Activated CD4-positive, alpha-beta T cell treated with anti-CD3 and anti-CD28 coated beads, Interleukin-2, amount 10 ng/mL, durations not matched to agents 24 days and 14 days (primary cell): ENCODE data around the gene BMPR1B. TPM values are rescaled to one million over a fixed set of nuclear protein-coding genes. Genes with fewer than 3 reads are reported as not detected.

Experiments used
- DNase-seq: peaks from one replicate; pipeline ENCODE4 v3.0.0; 2022
- H3K27ac Mint-ChIP-seq: one replicate; pipeline ENCODE4 v1.8.0; 2022; ENCODE audit warnings: mild to moderate bottlenecking, mixed read lengths
- H3K27me3 Mint-ChIP-seq: one replicate; pipeline ENCODE4 v1.8.0; 2022; ENCODE audit warnings: mixed read lengths
- H3K36me3 Mint-ChIP-seq: one replicate; pipeline ENCODE4 v1.8.0; 2022; ENCODE audit warnings: low read depth, mild to moderate bottlenecking, mixed read lengths
- H3K4me1 Mint-ChIP-seq: one replicate; pipeline ENCODE4 v1.8.0; 2021; ENCODE audit warnings: mixed read lengths
- H3K4me3 Mint-ChIP-seq: one replicate; pipeline ENCODE4 v1.8.0; 2022; ENCODE audit warnings: mild to moderate bottlenecking, moderate library complexity, mixed read lengths
- H3K9me3 Mint-ChIP-seq: one replicate; pipeline ENCODE4 v1.8.0; 2021; ENCODE audit warnings: mixed read lengths
- intact Hi-C: fragments of 100-400 bp; cut with micrococcal nuclease; formaldehyde crosslinking; loops from one replicate; pipeline ENCODE4 v1.15.1; 2023
- total RNA-seq: library from RNA; stranded (reverse); gene quantifications from 2 replicates; pipeline ENCODE4 v1.2.3, GENCODE V29; 2022

Gene BMPR1B
- total RNA-seq, 1 donor from 2014 or later: not detected

GRCh38 chr4:95073646-95074045 is 315.9 kb downstream of the BMPR1B start:
- H3K27me3 Mint-ChIP-seq: no peaks in the 10 kb centered on the region
- H3K27ac Mint-ChIP-seq: no peak overlapping the region
- intact Hi-C loops: no loop called here
- H3K4me3 Mint-ChIP-seq: no peak overlapping the region
- no peaks in the 10 kb centered on the region for H3K36me3 Mint-ChIP-seq
- H3K9me3 Mint-ChIP-seq: no peaks in the 10 kb centered on the region
- DNase-seq: no peak
- H3K4me1 Mint-ChIP-seq: no peaks in the 10 kb centered on the region

GRCh38 chr4:95077864-95078263 is 320.1 kb downstream of the BMPR1B start:
- no peaks in the 10 kb centered on the region for H3K4me1 Mint-ChIP-seq
- intact Hi-C loops: no loop called here
- H3K4me3 Mint-ChIP-seq: no peak overlapping the region
- no peak for DNase-seq
- H3K27me3 Mint-ChIP-seq: no peaks in the 10 kb centered on the region
- no peaks in the 10 kb centered on the region for H3K9me3 Mint-ChIP-seq
- no peak overlapping the region for H3K27ac Mint-ChIP-seq
- no peaks in the 10 kb centered on the region for H3K36me3 Mint-ChIP-seq

- no peak for DNase-seq
- no peaks in the 10 kb centered on the region for H3K9me3 Mint-ChIP-seq
- H3K4me3 Mint-ChIP-seq: no peak overlapping the region
- H3K27ac Mint-ChIP-seq: no peak overlapping the region
- H3K27me3 Mint-ChIP-seq: peaks cover 3% of the 10 kb centered on the region
- intact Hi-C loops: no loop called here
- peaks cover 6% of the 10 kb centered on the region for H3K4me1 Mint-ChIP-seq
- no peaks in the 10 kb centered on the region for H3K36me3 Mint-ChIP-seq
Measured at GRCh38 chr4:95080969-95081368, 323.2 kb downstream of the BMPR1B start.

GRCh38 chr4:95084584-95084983 is 326.8 kb downstream of the BMPR1B start:
- Mint-ChIP-seq H3K9me3 (no peaks in the 10 kb centered on the region), H3K27ac (no peak overlapping the region), H3K4me3 (no peak overlapping the region), H3K27me3 (peaks cover 4% of the 10 kb centered on the region), H3K36me3 (no peaks in the 10 kb centered on the region), H3K4me1 (peaks cover 6% of the 10 kb centered on the region)
- no peak for DNase-seq
- intact Hi-C loops: no loop called here

- DNase-seq: no peak
- Mint-ChIP-seq H3K27ac (no peak overlapping the region), H3K36me3 (no peaks in the 10 kb centered on the region), H3K9me3 (no peaks in the 10 kb centered on the region), H3K4me3 (no peak overlapping the region), H3K27me3 (peaks cover 4% of the 10 kb centered on the region), H3K4me1 (peaks cover 6% of the 10 kb centered on the region)
- intact Hi-C loops: no loop called here
Measured at GRCh38 chr4:95085124-95085833, 327.5 kb downstream of the BMPR1B start.

- H3K4me1 Mint-ChIP-seq: peaks cover 6% of the 10 kb centered on the region
- no peak overlapping the region for H3K27ac Mint-ChIP-seq
- no peak overlapping the region for H3K4me3 Mint-ChIP-seq
- intact Hi-C loops: no loop called here
- no peaks in the 10 kb centered on the region for H3K9me3 Mint-ChIP-seq
- peaks cover 9% of the 10 kb centered on the region for H3K27me3 Mint-ChIP-seq
- no peaks in the 10 kb centered on the region for H3K36me3 Mint-ChIP-seq
- no peak for DNase-seq
Measured at GRCh38 chr4:95086551-95086950, 328.8 kb downstream of the BMPR1B start.

GRCh38 chr4:95087657-95088455 is 330.1 kb downstream of the BMPR1B start:
- no peaks in the 10 kb centered on the region for H3K9me3 Mint-ChIP-seq
- DNase-seq: no peak
- H3K4me1 Mint-ChIP-seq: peaks cover 6% of the 10 kb centered on the region
- intact Hi-C loops: no loop called here
- H3K36me3 Mint-ChIP-seq: no peaks in the 10 kb centered on the region
- no peak overlapping the region for H3K27ac Mint-ChIP-seq
- H3K4me3 Mint-ChIP-seq: no peak overlapping the region
- peaks cover 13% of the 10 kb centered on the region for H3K27me3 Mint-ChIP-seq

GRCh38 chr4:95091272-95091671 is 333.5 kb downstream of the BMPR1B start:
- DNase-seq: no peak
- no peaks in the 10 kb centered on the region for H3K9me3 Mint-ChIP-seq
- H3K27me3 Mint-ChIP-seq: peaks cover 18% of the 10 kb centered on the region
- no peak overlapping the region for H3K27ac Mint-ChIP-seq
- H3K36me3 Mint-ChIP-seq: no peaks in the 10 kb centered on the region
- no peak overlapping the region for H3K4me3 Mint-ChIP-seq
- no peaks in the 10 kb centered on the region for H3K4me1 Mint-ChIP-seq
- intact Hi-C loops: no loop called here

- H3K36me3 Mint-ChIP-seq: no peaks in the 10 kb centered on the region
- H3K27me3 Mint-ChIP-seq: peaks cover 18% of the 10 kb centered on the region
- no peak overlapping the region for H3K27ac Mint-ChIP-seq
- DNase-seq: no peak
- no peak overlapping the region for H3K4me3 Mint-ChIP-seq
- intact Hi-C loops: no loop called here
- H3K9me3 Mint-ChIP-seq: no peaks in the 10 kb centered on the region
- H3K4me1 Mint-ChIP-seq: no peaks in the 10 kb centered on the region
Measured at GRCh38 chr4:95092766-95093165, 335.0 kb downstream of the BMPR1B start.

GRCh38 chr4:95093460-95093859 is 335.7 kb downstream of the BMPR1B start:
- Mint-ChIP-seq H3K4me1 (no peaks in the 10 kb centered on the region), H3K36me3 (no peaks in the 10 kb centered on the region), H3K4me3 (no peak overlapping the region), H3K27me3 (peaks cover 18% of the 10 kb centered on the region), H3K9me3 (no peaks in the 10 kb centered on the region), H3K27ac (no peak overlapping the region)
- intact Hi-C loops: no loop called here
- DNase-seq: no peak

- Mint-ChIP-seq H3K4me1 (no peaks in the 10 kb centered on the region), H3K27me3 (peaks cover 16% of the 10 kb centered on the region), H3K9me3 (no peaks in the 10 kb centered on the region), H3K36me3 (no peaks in the 10 kb centered on the region), H3K27ac (no peak overlapping the region), H3K4me3 (no peak overlapping the region)
- intact Hi-C loops: no loop called here
- DNase-seq: no peak
Measured at GRCh38 chr4:95093936-95094929, 336.5 kb downstream of the BMPR1B start.

GRCh38 chr4:95095348-95095974 is 337.7 kb downstream of the BMPR1B start:
- Mint-ChIP-seq H3K27me3 (peaks cover 16% of the 10 kb centered on the region), H3K27ac (no peak overlapping the region), H3K9me3 (no peaks in the 10 kb centered on the region), H3K4me1 (no peaks in the 10 kb centered on the region), H3K4me3 (no peak overlapping the region), H3K36me3 (no peaks in the 10 kb centered on the region)
- DNase-seq: no peak
- intact Hi-C loops: no loop called here

GRCh38 chr4:95102162-95102790 is 344.5 kb downstream of the BMPR1B start:
- intact Hi-C loops: no loop called here
- no peaks in the 10 kb centered on the region for H3K36me3 Mint-ChIP-seq
- H3K27ac Mint-ChIP-seq: no peak overlapping the region
- H3K27me3 Mint-ChIP-seq: peaks cover 3% of the 10 kb centered on the region
- no peaks in the 10 kb centered on the region for H3K9me3 Mint-ChIP-seq
- DNase-seq: no peak
- no peak overlapping the region for H3K4me3 Mint-ChIP-seq
- no peaks in the 10 kb centered on the region for H3K4me1 Mint-ChIP-seq
